Osteoblast (primary cell): ENCODE data around the gene USP11. TPM values are rescaled to one million over a fixed set of nuclear protein-coding genes. Genes with fewer than 3 reads are reported as not detected.
A peak's percentile ranks its signal among the peaks of the same experiment; 100 is the strongest.

Experiments
- DNase-seq: peaks from one replicate; pipeline ENCODE4 v3.0.0; 2011; ENCODE audit warnings: low spot score, mixed read lengths; ENCODE audit not compliant: insufficient read length; ENCODE audit errors: missing footprints
- H2AFZ ChIP-seq: 2 replicates; pipeline ENCODE4 v1.6.0; 2011; ENCODE audit warnings: mild to moderate bottlenecking, low read length
- H3K27ac ChIP-seq: 2 replicates; pipeline ENCODE4 v1.5.1; 2011; ENCODE audit warnings: mild to moderate bottlenecking, low read depth, low read length, moderate library complexity
- H3K27me3 ChIP-seq: 2 replicates; pipeline ENCODE4 v1.6.0; 2012; ENCODE audit warnings: mild to moderate bottlenecking, control low read depth, inconsistent platforms, low read length, moderate library complexity; ENCODE audit not compliant: insufficient read depth
- H3K36me3 ChIP-seq: 2 replicates; pipeline ENCODE4 v1.5.1; 2011; ENCODE audit warnings: mild to moderate bottlenecking, low read length, control low read depth, moderate library complexity; ENCODE audit not compliant: insufficient read depth
- H3K4me1 ChIP-seq: 2 replicates; pipeline ENCODE4 v1.5.1; 2011; ENCODE audit warnings: mild to moderate bottlenecking, low read length, control low read depth, moderate library complexity; ENCODE audit not compliant: insufficient read depth
- H3K4me2 ChIP-seq: 2 replicates; pipeline ENCODE4 v1.6.0; 2011; ENCODE audit warnings: mild to moderate bottlenecking, low read length; ENCODE audit not compliant: insufficient read depth
- H3K4me3 ChIP-seq: fragments of 200-600 bp; sonication (generic); 3 replicates; pipeline ENCODE4 v1.5.1; 2012; ENCODE audit warnings: mild to moderate bottlenecking, low read length, inconsistent platforms; ENCODE audit not compliant: insufficient read depth
- H3K79me2 ChIP-seq: 2 replicates; pipeline ENCODE4 v1.6.0; 2012; ENCODE audit warnings: mild to moderate bottlenecking, low read length, control low read depth, inconsistent platforms; ENCODE audit not compliant: insufficient read depth
- H3K9me3 ChIP-seq: 2 replicates; pipeline ENCODE4 v1.5.1; 2011; ENCODE audit warnings: low read depth, low read length, control low read depth
- H4K20me1 ChIP-seq: 2 replicates; pipeline ENCODE4 v1.6.0; 2012; ENCODE audit warnings: mild to moderate bottlenecking, low read length, control low read depth; ENCODE audit not compliant: insufficient read depth
- total RNA-seq: library from RNA; depleted of rRNA; stranded (reverse); fragments of >200 nt; gene quantifications from 2 replicates; pipeline ENCODE4 v1.2.3, GENCODE V29; 2012
- TF ChIP-seq, protein P1 (sequence below): IDR thresholded peaks from 2 replicates; pipeline ENCODE4 v1.5.1; 2011; ENCODE audit warnings: mild to moderate bottlenecking, low read depth, low read length, moderate library complexity; ENCODE audit errors: extremely low read depth

Gene USP11
- total RNA-seq, 1 donor: 28.2 TPM

DNA sequence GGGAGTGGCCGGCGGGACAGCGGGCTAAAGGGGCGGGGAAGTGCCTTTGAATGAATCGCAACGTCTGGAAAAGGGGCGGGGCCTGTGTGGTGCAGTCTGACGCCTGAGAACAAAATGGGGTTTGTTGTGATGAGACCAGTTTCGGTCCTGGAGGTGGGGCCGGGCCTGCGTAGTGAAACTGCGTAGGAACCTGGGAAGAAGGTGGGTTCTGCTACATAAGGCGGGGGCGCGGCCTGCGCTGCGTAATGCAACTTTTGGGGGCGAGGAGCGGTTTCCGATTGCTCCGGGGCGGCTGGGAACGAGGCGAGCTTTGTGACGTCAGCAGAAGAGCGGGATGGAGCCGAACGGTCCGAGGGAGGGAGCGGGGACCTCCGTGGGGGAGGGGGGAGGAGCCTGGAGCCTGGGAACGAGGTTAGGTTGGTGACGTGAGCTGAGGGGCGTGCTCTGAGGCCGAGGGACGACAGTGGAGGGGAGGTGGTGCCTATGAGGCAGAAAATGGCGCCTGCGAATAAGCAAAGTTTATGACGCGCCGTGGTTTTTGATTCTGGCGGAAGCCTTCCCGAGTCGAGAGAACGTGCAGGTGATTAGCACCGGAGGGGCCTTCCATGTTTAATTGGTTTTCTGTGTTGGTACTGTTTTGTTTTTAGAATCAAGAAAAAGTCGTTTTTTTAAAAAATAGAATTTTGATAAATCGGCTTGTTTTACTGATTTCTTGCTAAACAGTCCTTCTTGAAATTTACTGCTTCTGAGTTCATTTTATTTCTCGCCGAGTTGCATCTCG is 714 bp downstream of the USP11 start:
- Histone ChIP-seq H2AFZ (peak overlapping the region; percentile 46), H4K20me1 (peaks cover 5% of the 10 kb centered on the region), H3K27me3 (peaks cover 14% of the 10 kb centered on the region), H3K27ac (peak overlapping the region; percentile 96), H3K4me2 (peak overlapping the region; percentile 87), H3K79me2 (peaks cover 41% of the 10 kb centered on the region), H3K4me1 (peaks cover 16% of the 10 kb centered on the region), H3K36me3 (peaks cover 6% of the 10 kb centered on the region), H3K9me3 (no peaks in the 10 kb centered on the region), H3K4me3 (peak overlapping the region; percentile 82)
- TF ChIP-seq, protein P1, sequence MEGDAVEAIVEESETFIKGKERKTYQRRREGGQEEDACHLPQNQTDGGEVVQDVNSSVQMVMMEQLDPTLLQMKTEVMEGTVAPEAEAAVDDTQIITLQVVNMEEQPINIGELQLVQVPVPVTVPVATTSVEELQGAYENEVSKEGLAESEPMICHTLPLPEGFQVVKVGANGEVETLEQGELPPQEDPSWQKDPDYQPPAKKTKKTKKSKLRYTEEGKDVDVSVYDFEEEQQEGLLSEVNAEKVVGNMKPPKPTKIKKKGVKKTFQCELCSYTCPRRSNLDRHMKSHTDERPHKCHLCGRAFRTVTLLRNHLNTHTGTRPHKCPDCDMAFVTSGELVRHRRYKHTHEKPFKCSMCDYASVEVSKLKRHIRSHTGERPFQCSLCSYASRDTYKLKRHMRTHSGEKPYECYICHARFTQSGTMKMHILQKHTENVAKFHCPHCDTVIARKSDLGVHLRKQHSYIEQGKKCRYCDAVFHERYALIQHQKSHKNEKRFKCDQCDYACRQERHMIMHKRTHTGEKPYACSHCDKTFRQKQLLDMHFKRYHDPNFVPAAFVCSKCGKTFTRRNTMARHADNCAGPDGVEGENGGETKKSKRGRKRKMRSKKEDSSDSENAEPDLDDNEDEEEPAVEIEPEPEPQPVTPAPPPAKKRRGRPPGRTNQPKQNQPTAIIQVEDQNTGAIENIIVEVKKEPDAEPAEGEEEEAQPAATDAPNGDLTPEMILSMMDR: no peak
- DNase-seq: peak; percentile 97

DNA sequence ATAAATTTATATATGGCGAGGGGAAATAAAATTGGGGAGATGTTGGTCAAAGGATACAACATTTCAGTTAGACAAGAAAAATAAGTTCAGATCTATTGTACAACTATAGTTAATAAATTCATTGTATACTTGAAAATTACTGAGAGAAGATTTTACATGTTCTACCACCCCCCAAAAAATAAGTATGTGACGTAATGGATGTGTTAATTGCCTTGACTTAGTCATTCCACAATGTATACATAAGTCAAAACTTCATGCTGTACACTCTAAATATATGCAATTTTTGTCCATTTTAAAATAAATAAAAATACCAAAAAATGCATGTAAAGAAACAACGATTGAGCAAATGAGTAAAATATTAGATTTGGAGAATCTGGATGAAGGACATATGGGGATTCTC is 1.8 kb downstream of the USP11 start:
- DNase-seq: no peak
- Histone ChIP-seq H3K9me3 (no peaks in the 10 kb centered on the region), H4K20me1 (peaks cover 9% of the 10 kb centered on the region), H3K27me3 (peaks cover 14% of the 10 kb centered on the region), H3K4me1 (peaks cover 16% of the 10 kb centered on the region), H3K4me2 (peak overlapping the region; percentile 87), H3K4me3 (peak overlapping the region; percentile 82), H2AFZ (no peak overlapping the region), H3K27ac (peak overlapping the region; percentile 96), H3K79me2 (peaks cover 49% of the 10 kb centered on the region), H3K36me3 (peaks cover 2% of the 10 kb centered on the region)
- TF ChIP-seq, protein P1: no peak

DNA sequence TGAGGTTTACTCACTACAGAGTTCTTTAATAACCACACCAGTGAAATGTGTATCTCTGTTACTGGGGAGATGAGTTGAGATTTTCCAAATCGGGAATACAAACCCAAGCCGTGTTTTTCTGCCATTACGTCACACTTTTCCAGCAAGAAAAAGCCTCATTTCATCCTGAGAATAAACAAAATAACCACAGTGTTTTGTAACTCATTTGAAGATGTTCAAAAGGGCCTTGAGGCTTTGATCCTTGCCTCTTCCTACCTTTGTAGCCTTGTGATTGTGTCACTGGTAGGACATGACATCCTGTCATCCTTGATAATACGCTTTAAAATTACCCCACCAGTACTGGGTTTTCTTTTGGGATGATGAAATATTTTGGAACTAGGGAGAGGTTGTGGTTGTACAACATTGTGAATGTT is 2.9 kb downstream of the USP11 start:
- Histone ChIP-seq H3K27me3 (peaks cover 14% of the 10 kb centered on the region), H2AFZ (no peak overlapping the region), H3K27ac (peak overlapping the region; percentile 96), H3K9me3 (no peaks in the 10 kb centered on the region), H4K20me1 (peaks cover 9% of the 10 kb centered on the region), H3K4me1 (peaks cover 16% of the 10 kb centered on the region), H3K4me3 (no peak overlapping the region), H3K36me3 (peaks cover 13% of the 10 kb centered on the region), H3K4me2 (peak overlapping the region; percentile 87), H3K79me2 (peaks cover 49% of the 10 kb centered on the region)
- no peak for DNase-seq
- TF ChIP-seq, protein P1: no peak

DNA sequence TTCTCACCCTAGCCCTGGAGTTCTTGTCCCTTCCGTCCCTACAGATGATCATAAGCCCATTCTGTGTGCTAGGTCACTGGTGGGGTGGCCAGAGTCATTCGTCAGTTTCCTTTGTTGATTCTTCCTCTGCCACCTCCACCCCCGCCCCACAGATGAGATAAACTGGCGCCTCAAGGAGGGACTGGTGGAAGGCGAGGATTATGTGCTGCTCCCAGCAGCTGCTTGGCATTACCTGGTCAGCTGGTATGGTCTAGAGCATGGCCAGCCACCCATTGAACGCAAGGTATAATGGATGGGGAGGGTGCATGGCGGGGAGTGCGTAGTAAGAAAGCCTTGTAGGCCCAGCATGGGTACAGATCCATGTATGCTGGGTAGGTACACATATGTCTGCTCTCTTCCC is 6.4 kb downstream of the USP11 start:
- Histone ChIP-seq H3K4me2 (no peak overlapping the region), H3K4me1 (peaks cover 10% of the 10 kb centered on the region), H3K27ac (no peak overlapping the region), H4K20me1 (peaks cover 9% of the 10 kb centered on the region), H3K79me2 (peaks cover 45% of the 10 kb centered on the region), H2AFZ (no peak overlapping the region), H3K4me3 (no peak overlapping the region), H3K36me3 (peaks cover 30% of the 10 kb centered on the region), H3K27me3 (peaks cover 14% of the 10 kb centered on the region), H3K9me3 (no peaks in the 10 kb centered on the region)
- no peak for DNase-seq
- TF ChIP-seq, protein P1: no peak
